ENCODE measurements around the gene CDH11.

Gene CDH11

DNA sequence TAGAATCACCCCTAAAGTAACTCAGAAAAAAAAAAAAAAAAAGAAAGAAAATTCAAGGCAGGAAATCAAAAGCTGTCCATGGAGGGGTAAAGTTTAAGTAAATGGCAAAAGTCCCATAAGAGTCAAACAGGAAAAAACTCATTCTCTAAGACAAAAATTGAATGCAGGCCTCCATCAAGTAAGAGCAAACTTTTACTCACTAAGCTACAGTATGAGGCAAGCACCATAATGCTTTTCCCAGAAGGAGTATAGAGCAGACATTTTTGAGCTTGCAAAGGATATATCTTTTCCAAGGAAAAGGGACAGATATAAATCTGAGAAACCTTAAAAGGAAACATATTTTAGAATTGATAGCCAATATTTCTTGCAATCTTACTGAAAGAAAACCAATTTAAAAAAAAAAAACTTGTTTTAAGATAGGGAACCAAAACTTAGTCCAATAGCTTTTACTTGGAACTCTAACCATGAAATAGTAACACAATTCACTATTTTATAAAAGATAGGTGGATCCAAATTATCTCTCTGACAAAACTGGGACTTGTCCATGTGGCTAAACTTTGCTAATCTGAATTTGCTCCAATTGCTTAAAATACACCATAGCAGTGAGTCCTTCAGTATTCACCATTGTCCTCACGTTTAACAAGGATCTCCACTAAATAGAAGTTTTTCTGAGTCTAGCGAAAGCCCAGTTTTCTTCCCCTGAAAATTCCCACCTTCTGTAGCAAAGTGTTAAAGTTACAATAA lies 99.8 kb downstream of the CDH11 start:
- TF ChIP-seq, protein P1, sequence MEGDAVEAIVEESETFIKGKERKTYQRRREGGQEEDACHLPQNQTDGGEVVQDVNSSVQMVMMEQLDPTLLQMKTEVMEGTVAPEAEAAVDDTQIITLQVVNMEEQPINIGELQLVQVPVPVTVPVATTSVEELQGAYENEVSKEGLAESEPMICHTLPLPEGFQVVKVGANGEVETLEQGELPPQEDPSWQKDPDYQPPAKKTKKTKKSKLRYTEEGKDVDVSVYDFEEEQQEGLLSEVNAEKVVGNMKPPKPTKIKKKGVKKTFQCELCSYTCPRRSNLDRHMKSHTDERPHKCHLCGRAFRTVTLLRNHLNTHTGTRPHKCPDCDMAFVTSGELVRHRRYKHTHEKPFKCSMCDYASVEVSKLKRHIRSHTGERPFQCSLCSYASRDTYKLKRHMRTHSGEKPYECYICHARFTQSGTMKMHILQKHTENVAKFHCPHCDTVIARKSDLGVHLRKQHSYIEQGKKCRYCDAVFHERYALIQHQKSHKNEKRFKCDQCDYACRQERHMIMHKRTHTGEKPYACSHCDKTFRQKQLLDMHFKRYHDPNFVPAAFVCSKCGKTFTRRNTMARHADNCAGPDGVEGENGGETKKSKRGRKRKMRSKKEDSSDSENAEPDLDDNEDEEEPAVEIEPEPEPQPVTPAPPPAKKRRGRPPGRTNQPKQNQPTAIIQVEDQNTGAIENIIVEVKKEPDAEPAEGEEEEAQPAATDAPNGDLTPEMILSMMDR (IDR thresholded peaks at IDR 0.05; ENCODE audit: extremely low read depth, insufficient read depth, missing control alignments) = no peak
- DNase-seq (ENCODE audit: low spot score) = no peak
- in situ Hi-C loops (cut with MboI; ENCODE audit: low pct_unique_long_range_greater_than_20kb, low sequenced_read_pairs, unreplicated experiment) = no loop called here

DNA sequence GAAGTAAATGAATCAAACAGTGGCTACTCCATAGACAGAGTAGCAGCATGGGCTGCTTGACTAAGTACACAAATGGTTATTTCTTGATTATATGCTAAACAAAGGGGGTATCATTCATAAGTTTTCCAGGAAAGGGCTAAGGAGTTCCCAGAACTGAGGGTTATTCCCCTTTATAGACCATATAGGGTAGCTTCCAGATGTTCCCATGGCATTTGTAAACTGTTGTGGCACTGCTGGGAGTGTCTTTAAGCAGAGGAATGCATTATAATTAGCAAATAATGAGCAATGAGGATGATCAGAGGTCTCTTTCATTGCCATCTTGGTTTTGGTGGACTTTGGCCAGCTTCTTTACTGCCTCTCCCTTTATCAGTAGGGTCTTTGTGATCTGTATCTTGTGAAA lies 105.1 kb downstream of the CDH11 start:
- TF ChIP-seq, protein P1 (IDR thresholded peaks at IDR 0.05; ENCODE audit: extremely low read depth, insufficient read depth, missing control alignments) = no peak
- in situ Hi-C loops (cut with MboI; ENCODE audit: low pct_unique_long_range_greater_than_20kb, low sequenced_read_pairs, unreplicated experiment) = no loop called here
- DNase-seq (ENCODE audit: low spot score) = no peak

DNA sequence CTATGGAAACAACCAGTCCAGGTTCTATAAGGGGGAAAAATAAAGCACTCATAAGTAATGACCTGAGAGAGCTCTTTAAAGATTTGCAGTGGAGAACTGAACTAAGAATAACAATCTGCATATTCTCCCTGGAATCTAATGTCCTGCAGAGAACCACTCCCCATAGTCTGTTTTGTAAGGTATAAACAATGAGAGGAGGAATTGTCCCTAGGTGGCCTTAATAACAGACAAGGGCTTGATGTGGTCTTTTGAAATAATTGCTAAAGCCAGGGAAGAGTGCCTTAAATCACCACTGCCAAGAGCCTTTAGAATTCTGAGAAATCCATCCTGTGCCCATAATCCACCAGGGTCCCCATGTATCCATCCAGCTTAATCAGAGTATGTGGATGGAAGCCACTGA lies 106.3 kb downstream of the CDH11 start:
- TF ChIP-seq, protein P1 (IDR thresholded peaks at IDR 0.05; ENCODE audit: extremely low read depth, insufficient read depth, missing control alignments) = no peak
- in situ Hi-C loops (cut with MboI; ENCODE audit: low pct_unique_long_range_greater_than_20kb, low sequenced_read_pairs, unreplicated experiment) = no loop called here
- DNase-seq (ENCODE audit: low spot score) = no peak

DNA sequence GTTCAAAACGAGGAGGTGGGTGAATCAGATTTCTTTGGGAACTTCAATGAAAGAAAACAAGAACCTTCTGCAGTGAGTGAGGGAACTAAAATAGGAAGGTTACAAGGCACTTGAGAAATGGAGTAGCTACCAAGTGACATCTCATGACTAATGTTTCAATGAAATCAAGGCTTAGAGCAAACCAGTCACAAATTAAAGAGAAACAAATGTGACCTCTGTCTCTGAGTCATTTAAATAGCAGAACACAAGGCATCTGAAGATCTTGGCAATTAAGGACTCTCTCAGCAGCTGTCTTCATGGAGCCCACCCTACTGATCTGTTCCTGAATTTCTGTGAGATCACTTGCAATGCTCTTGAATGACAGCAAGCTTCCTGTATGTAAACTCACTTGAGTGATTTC lies 109.5 kb downstream of the CDH11 start:
- DNase-seq (ENCODE audit: low spot score) = no peak
- TF ChIP-seq, protein P1 (IDR thresholded peaks at IDR 0.05; ENCODE audit: extremely low read depth, insufficient read depth, missing control alignments) = no peak
- in situ Hi-C loops (cut with MboI; ENCODE audit: low pct_unique_long_range_greater_than_20kb, low sequenced_read_pairs, unreplicated experiment) = no loop called here

DNA sequence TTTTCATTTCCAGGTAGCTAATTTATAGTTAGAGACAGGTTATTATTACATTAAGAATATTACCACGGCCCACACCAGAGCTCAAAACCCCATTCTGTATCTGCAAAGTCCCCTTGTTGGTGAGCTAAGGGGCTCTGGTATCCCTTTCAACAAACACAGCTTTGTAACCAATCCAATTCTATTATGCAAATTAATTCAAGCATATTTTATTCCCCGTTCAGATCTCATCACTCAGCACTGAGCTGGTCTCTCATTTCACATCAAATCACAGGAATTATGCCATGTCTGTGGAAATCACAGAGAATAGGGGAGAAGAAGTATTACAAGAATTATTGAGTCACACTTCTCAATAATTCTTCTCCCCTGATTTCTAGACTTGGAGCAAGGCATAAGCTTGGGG lies 111.7 kb downstream of the CDH11 start:
- no peak for DNase-seq (ENCODE audit: low spot score)
- in situ Hi-C loops (cut with MboI; ENCODE audit: low pct_unique_long_range_greater_than_20kb, low sequenced_read_pairs, unreplicated experiment) = no loop called here
- TF ChIP-seq, protein P1 (IDR thresholded peaks at IDR 0.05; ENCODE audit: extremely low read depth, insufficient read depth, missing control alignments) = no peak

DNA sequence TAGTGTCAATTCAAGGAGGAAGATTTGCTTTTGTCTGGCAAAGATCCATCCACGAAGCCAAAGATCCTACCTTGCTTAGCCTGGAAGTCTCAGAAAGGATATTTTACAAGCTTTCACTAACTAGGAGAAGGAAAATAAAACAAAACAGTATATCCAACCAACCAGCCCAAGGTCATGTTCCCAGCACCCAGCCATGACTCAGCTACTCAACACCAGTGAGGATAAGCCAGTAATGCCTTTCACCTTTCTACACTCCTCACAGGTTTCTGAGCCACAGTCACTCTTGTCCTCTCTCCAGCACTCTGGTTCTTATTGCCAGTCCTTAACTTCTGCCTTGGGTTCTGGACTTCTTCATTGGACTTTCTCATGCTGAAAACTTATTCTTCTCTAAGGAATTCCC lies 116.2 kb downstream of the CDH11 start:
- TF ChIP-seq, protein P1 (IDR thresholded peaks at IDR 0.05; ENCODE audit: extremely low read depth, insufficient read depth, missing control alignments) = no peak
- in situ Hi-C loops (cut with MboI; ENCODE audit: low pct_unique_long_range_greater_than_20kb, low sequenced_read_pairs, unreplicated experiment) = no loop called here
- no peak for DNase-seq (ENCODE audit: low spot score)

Measured in GM13977 (cell line).